GM18519 (cell line): ENCODE measurements around the gene DHX34.
"Not testable (repeated sequence)": the region's sequence is repeated elsewhere in the genome, so short reads cannot be mapped to it uniquely, and the experiment has no call there.

Source experiments
- ATAC-seq: cut with Tn5 transposase; IDR thresholded peaks from one replicate; pipeline ENCODE4 v1.9.1; 2021; ENCODE audit warnings: mild to moderate bottlenecking, moderate library complexity; ENCODE audit not compliant: unreplicated experiment, low FRiP score

The DHX34 gene

GRCh38 chr19:47323409-47323808, 25.7 kb upstream of the DHX34 start:
- no peak for ATAC-seq

- ATAC-seq = no peak
These were observed 25.2 kb upstream of the DHX34 start for GRCh38 chr19:47323872-47324271.

GRCh38 chr19:47324502-47324901, 24.6 kb upstream of the DHX34 start:
- ATAC-seq = no peak

GRCh38 chr19:47330466-47330869, 18.6 kb upstream of the DHX34 start:
- no peak for ATAC-seq

GRCh38 chr19:47331490-47331889, 17.6 kb upstream of the DHX34 start:
- no peak for ATAC-seq

GRCh38 chr19:47331931-47332547, 17.1 kb upstream of the DHX34 start, which contains the start of gene C5AR2:
C5AR2 (plus strand) TSS chr19:47332175; CDS start chr19:47340800, 8,625 bp downstream.
- ATAC-seq = no peak

GRCh38 chr19:47336765-47337718, 12.1 kb upstream of the DHX34 start:
- ATAC-seq = not testable (repeated sequence)

GRCh38 chr19:47339196-47339880, 9.8 kb upstream of the DHX34 start:
- ATAC-seq = no peak

GRCh38 chr19:47340477-47341208, 8.5 kb upstream of the DHX34 start:
- no peak for ATAC-seq

- no peak for ATAC-seq
These were observed 7.4 kb upstream of the DHX34 start for GRCh38 chr19:47341734-47342133.

- no peak for ATAC-seq
These were observed 5.8 kb upstream of the DHX34 start for GRCh38 chr19:47343194-47343802.

- ATAC-seq = no peak
These were observed 4.7 kb upstream of the DHX34 start for GRCh38 chr19:47344425-47344824.

- ATAC-seq = not testable (repeated sequence)
These were observed 3.1 kb upstream of the DHX34 start for GRCh38 chr19:47346024-47346423.

GRCh38 chr19:47350630-47351029, 1.5 kb downstream of the DHX34 start:
- no peak for ATAC-seq

GRCh38 chr19:47351548-47351947, 2.4 kb downstream of the DHX34 start:
- ATAC-seq = no peak

- no peak for ATAC-seq
These were observed 3.0 kb downstream of the DHX34 start for GRCh38 chr19:47352095-47352494.

- ATAC-seq = no peak
These were observed 4.2 kb downstream of the DHX34 start for GRCh38 chr19:47353307-47353712.

GRCh38 chr19:47356900-47357299, 7.8 kb downstream of the DHX34 start:
- no peak for ATAC-seq

- no peak for ATAC-seq
These were observed 8.9 kb downstream of the DHX34 start for GRCh38 chr19:47357788-47358680.
